ENCODE data around the gene MRPS31.
A peak's percentile ranks its signal among the peaks of the same experiment; 100 is the strongest.
"Not testable (repeated sequence)": the region's sequence is repeated elsewhere in the genome, so short reads cannot be mapped to it uniquely, and the experiment has no call there.

Gene MRPS31

GRCh38 chr13:40789275-40790153 is 18.5 kb upstream of the MRPS31 start, which contains the start of gene SLC25A15:
Gene SLC25A15 (plus strand): TSS chr13:40789611. CDS start chr13:40793227, 3,616 bp downstream.
- DNase-seq = peak; percentile 68

- DNase-seq = not testable (repeated sequence)
Measured at GRCh38 chr13:40788540-40789274, 17.7 kb upstream of the MRPS31 start.

- DNase-seq = no peak
Measured at GRCh38 chr13:40787062-40787461, 16.1 kb upstream of the MRPS31 start.

- DNase-seq = no peak
Measured at GRCh38 chr13:40786568-40786996, 15.6 kb upstream of the MRPS31 start.

- DNase-seq = no peak
Measured at GRCh38 chr13:40784540-40784939, 13.6 kb upstream of the MRPS31 start.

- not testable (repeated sequence) for DNase-seq
Measured at GRCh38 chr13:40782971-40783370, 12.0 kb upstream of the MRPS31 start.

GRCh38 chr13:40781717-40782116 is 10.7 kb upstream of the MRPS31 start:
- DNase-seq = no peak

GRCh38 chr13:40780822-40781401 is 9.9 kb upstream of the MRPS31 start:
- no peak for DNase-seq

- no peak for DNase-seq
Measured at GRCh38 chr13:40779796-40780285, 8.9 kb upstream of the MRPS31 start.

GRCh38 chr13:40779049-40779448 is 8.1 kb upstream of the MRPS31 start:
- DNase-seq = no peak

GRCh38 chr13:40777809-40778175 is 6.8 kb upstream of the MRPS31 start:
- DNase-seq = no peak

- DNase-seq = peak; percentile 55
Measured at GRCh38 chr13:40777166-40777808, 6.3 kb upstream of the MRPS31 start.

- DNase-seq = no peak
Measured at GRCh38 chr13:40776681-40777165, 5.7 kb upstream of the MRPS31 start.

- no peak for DNase-seq
Measured at GRCh38 chr13:40776232-40776631, 5.2 kb upstream of the MRPS31 start.

GRCh38 chr13:40774672-40775071 is 3.7 kb upstream of the MRPS31 start:
- no peak for DNase-seq

GRCh38 chr13:40772765-40773473 is 1.9 kb upstream of the MRPS31 start:
- no peak for DNase-seq

GRCh38 chr13:40770609-40770933 is 419 bp downstream of the MRPS31 start:
- no peak for DNase-seq

GRCh38 chr13:40769970-40770369 is 1.0 kb downstream of the MRPS31 start:
- DNase-seq = no peak

- no peak for DNase-seq
Measured at GRCh38 chr13:40765602-40766001, 5.4 kb downstream of the MRPS31 start.

GRCh38 chr13:40764587-40765403 is 6.2 kb downstream of the MRPS31 start:
- DNase-seq = no peak

GRCh38 chr13:40762849-40763248 is 8.1 kb downstream of the MRPS31 start:
- DNase-seq = no peak

Data from NCI-H345 (cell line).